ENCODE measurements around the gene ATP2C2. TPM values are rescaled to one million over a fixed set of nuclear protein-coding genes. Genes with fewer than 3 reads are reported as not detected.

ATP2C2 gene
- total RNA-seq, 1 donor from 2014 or later = not detected

DNA sequence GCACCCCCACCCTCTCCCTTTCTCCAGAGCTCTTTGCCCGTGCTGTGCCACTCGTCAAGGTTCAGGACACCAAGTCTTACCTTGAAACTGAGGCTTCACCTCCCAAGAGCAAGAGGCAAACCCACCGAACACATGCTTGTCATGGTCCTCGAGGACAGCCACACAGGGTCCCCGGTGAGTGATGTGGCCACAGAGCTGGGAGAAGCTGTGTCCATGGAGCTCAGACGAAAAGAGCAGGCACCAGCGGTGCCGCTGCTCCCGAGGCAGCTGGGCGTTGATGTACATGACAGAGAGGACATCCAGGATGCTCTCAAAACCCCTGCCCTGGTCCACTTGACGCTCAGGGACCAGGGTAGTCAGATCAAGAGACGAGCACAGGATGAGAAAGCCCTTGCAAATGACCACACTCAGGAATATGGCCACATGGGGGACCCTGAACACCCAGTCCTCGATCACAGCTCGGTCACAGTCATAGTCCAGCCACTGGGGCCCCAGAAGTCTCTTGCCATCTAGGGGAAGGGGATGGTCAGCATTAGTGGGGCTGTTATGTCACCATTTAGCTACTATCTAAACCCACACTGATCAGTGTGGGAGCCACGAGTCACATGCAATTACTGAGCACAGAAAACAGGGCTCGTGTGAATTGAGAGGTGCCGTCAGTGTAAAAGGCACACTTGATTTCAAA is 118.4 kb downstream of the ATP2C2 start:
- no peaks in the 10 kb centered on the region for H3K9me3 ChIP-seq (ENCODE audit: low read depth)
- no peak for DNase-seq (ENCODE audit: low spot score)
- peaks cover 4% of the 10 kb centered on the region for H3K36me3 ChIP-seq
- H3K27ac ChIP-seq = no peak overlapping the region
- no peaks in the 10 kb centered on the region for H3F3A ChIP-seq (ENCODE audit: low read depth)
- no peak overlapping the region for H3K4me3 Mint-ChIP-seq
- no peaks in the 10 kb centered on the region for H4K20me1 ChIP-seq (ENCODE audit: low read depth)
- no peak overlapping the region for H3K27ac Mint-ChIP-seq
- H3K27me3 ChIP-seq = no peaks in the 10 kb centered on the region
- no peaks in the 10 kb centered on the region for H3K79me2 ChIP-seq (ENCODE audit: low read depth)
- H3K36me3 Mint-ChIP-seq = peaks cover 19% of the 10 kb centered on the region
- no peak overlapping the region for H3K4me2 ChIP-seq
- H3K9ac ChIP-seq = no peak overlapping the region
- no peak overlapping the region for H2AFZ ChIP-seq (replicated peaks)
- H3K27me3 Mint-ChIP-seq (ENCODE audit: insufficient read depth, low read depth) = no peaks in the 10 kb centered on the region
- no peaks in the 10 kb centered on the region for H3K4me1 ChIP-seq
- no peak for TF ChIP-seq EZH2phosphoT487 (IDR thresholded peaks at IDR 0.05)
- TF ChIP-seq EZH2 (IDR thresholded peaks at IDR 0.05) = no peak
- TF ChIP-seq, protein P1, sequence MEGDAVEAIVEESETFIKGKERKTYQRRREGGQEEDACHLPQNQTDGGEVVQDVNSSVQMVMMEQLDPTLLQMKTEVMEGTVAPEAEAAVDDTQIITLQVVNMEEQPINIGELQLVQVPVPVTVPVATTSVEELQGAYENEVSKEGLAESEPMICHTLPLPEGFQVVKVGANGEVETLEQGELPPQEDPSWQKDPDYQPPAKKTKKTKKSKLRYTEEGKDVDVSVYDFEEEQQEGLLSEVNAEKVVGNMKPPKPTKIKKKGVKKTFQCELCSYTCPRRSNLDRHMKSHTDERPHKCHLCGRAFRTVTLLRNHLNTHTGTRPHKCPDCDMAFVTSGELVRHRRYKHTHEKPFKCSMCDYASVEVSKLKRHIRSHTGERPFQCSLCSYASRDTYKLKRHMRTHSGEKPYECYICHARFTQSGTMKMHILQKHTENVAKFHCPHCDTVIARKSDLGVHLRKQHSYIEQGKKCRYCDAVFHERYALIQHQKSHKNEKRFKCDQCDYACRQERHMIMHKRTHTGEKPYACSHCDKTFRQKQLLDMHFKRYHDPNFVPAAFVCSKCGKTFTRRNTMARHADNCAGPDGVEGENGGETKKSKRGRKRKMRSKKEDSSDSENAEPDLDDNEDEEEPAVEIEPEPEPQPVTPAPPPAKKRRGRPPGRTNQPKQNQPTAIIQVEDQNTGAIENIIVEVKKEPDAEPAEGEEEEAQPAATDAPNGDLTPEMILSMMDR (IDR thresholded peaks at IDR 0.05) = no peak
- H3K9me3 Mint-ChIP-seq = no peaks in the 10 kb centered on the region
- no peak overlapping the region for H3K4me3 ChIP-seq
- peaks cover 4% of the 10 kb centered on the region for H3K4me1 Mint-ChIP-seq

DNA sequence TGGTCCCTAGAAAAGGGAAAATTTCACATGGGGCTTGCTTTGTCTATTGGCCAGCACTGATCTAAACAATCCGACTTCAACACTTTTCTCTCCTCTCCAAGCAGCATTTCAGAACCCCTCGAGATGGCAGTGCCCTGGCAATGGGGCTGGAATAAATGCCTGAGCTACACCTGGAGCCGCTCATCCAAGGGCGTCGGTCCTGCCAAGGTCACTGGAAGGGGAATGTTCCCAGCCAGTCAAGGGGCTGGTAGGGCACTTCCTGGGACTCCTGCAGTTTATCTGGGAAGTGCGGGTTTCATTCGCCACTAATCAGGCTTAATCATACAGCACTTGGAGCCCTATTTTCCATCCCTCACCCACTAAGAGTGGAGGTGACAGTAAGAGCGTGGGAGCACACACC is 119.0 kb downstream of the ATP2C2 start:
- H3K27ac ChIP-seq = no peak overlapping the region
- H3K27me3 Mint-ChIP-seq (ENCODE audit: insufficient read depth, low read depth) = no peaks in the 10 kb centered on the region
- H2AFZ ChIP-seq (replicated peaks) = no peak overlapping the region
- no peaks in the 10 kb centered on the region for H3K4me1 ChIP-seq
- H3K9me3 Mint-ChIP-seq = peaks cover 3% of the 10 kb centered on the region
- no peak overlapping the region for H3K27ac Mint-ChIP-seq
- no peak overlapping the region for H3K4me3 ChIP-seq
- no peak overlapping the region for H3K9ac ChIP-seq
- TF ChIP-seq EZH2 (IDR thresholded peaks at IDR 0.05) (no peak), EZH2phosphoT487 (IDR thresholded peaks at IDR 0.05) (no peak)
- H3F3A ChIP-seq (ENCODE audit: low read depth) = no peaks in the 10 kb centered on the region
- H3K36me3 Mint-ChIP-seq = peaks cover 23% of the 10 kb centered on the region
- peaks cover 4% of the 10 kb centered on the region for H3K4me1 Mint-ChIP-seq
- peaks cover 4% of the 10 kb centered on the region for H3K36me3 ChIP-seq
- DNase-seq (ENCODE audit: low spot score) = no peak
- H3K27me3 ChIP-seq = no peaks in the 10 kb centered on the region
- H3K4me3 Mint-ChIP-seq = no peak overlapping the region
- no peak overlapping the region for H3K4me2 ChIP-seq
- H3K79me2 ChIP-seq (ENCODE audit: low read depth) = no peaks in the 10 kb centered on the region
- no peaks in the 10 kb centered on the region for H3K9me3 ChIP-seq (ENCODE audit: low read depth)
- no peaks in the 10 kb centered on the region for H4K20me1 ChIP-seq (ENCODE audit: low read depth)

DNA sequence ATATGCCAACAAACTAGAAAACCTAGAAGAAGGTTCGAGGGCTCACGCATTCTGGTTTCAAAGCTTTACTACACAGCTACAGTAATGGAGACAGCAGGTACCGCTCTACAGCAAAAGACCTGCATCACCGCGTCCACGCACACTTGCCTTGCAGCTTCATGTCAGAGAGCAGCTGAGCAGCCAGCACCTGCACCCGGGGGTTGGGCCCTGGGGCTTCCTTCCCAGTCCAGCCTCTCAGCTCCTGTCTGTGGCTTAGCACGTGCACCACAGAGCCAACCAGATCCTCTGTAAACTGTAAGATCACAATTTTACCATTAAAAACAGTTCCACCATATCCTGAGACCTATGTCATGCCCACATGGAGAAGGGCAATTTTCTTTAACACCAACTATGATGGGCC is 120.8 kb downstream of the ATP2C2 start:
- no peaks in the 10 kb centered on the region for H4K20me1 ChIP-seq (ENCODE audit: low read depth)
- H3K79me2 ChIP-seq (ENCODE audit: low read depth) = no peaks in the 10 kb centered on the region
- H3K27ac Mint-ChIP-seq = no peak overlapping the region
- H3K4me2 ChIP-seq = no peak overlapping the region
- peaks cover 22% of the 10 kb centered on the region for H3K36me3 ChIP-seq
- H3K27me3 ChIP-seq = no peaks in the 10 kb centered on the region
- peaks cover 15% of the 10 kb centered on the region for H3K9me3 ChIP-seq (ENCODE audit: low read depth)
- H3K9me3 Mint-ChIP-seq = peaks cover 12% of the 10 kb centered on the region
- H2AFZ ChIP-seq (replicated peaks) = no peak overlapping the region
- no peak overlapping the region for H3K27ac ChIP-seq
- no peak overlapping the region for H3K9ac ChIP-seq
- no peak for DNase-seq (ENCODE audit: low spot score)
- peaks cover 38% of the 10 kb centered on the region for H3K36me3 Mint-ChIP-seq
- no peaks in the 10 kb centered on the region for H3K4me1 ChIP-seq
- TF ChIP-seq EZH2phosphoT487 (IDR thresholded peaks at IDR 0.05) (no peak), EZH2 (IDR thresholded peaks at IDR 0.05) (no peak)
- TF ChIP-seq, protein P1 (IDR thresholded peaks at IDR 0.05) = no peak
- H3K27me3 Mint-ChIP-seq (ENCODE audit: insufficient read depth, low read depth) = no peaks in the 10 kb centered on the region
- H3K4me3 ChIP-seq = no peak overlapping the region
- H3F3A ChIP-seq (ENCODE audit: low read depth) = no peaks in the 10 kb centered on the region
- H3K4me3 Mint-ChIP-seq = no peak overlapping the region
- peaks cover 4% of the 10 kb centered on the region for H3K4me1 Mint-ChIP-seq

DNA sequence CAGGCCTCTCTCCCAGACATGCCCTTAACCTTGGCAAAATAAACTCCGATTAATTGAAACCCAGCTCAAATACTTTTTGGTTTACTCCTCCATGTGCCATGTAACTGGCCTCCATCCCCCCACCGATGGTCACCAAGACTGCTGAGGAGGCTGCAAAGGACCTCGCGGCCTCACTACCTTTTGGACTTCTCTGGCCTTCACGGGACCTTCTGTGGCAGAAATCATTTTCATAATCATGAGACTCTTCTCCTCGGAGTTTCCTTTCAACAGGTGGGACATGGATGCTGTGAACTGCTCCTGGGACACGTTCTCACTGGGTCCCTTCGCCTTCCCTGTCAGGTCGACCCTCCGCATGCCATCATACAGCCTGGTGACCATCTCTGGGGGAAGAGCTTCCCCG is 127.2 kb downstream of the ATP2C2 start:
- Mint-ChIP-seq H3K4me1 (no peaks in the 10 kb centered on the region), H3K4me3 (no peak overlapping the region), H3K36me3 (peaks cover 60% of the 10 kb centered on the region), H3K9me3 (peaks cover 23% of the 10 kb centered on the region), H3K27ac (no peak overlapping the region), H3K27me3 (ENCODE audit: insufficient read depth, low read depth) (peaks cover 5% of the 10 kb centered on the region)
- TF ChIP-seq, protein P1 (IDR thresholded peaks at IDR 0.05) = no peak
- no peak for TF ChIP-seq EZH2phosphoT487 (IDR thresholded peaks at IDR 0.05)
- TF ChIP-seq EZH2 (IDR thresholded peaks at IDR 0.05) = no peak
- Histone ChIP-seq H3K4me1 (no peaks in the 10 kb centered on the region), H3K9me3 (ENCODE audit: low read depth) (peaks cover 15% of the 10 kb centered on the region), H3K9ac (no peak overlapping the region), H3K27ac (no peak overlapping the region), H2AFZ (replicated peaks) (no peak overlapping the region), H3K4me2 (no peak overlapping the region), H3F3A (ENCODE audit: low read depth) (no peaks in the 10 kb centered on the region), H3K36me3 (peaks cover 24% of the 10 kb centered on the region), H3K79me2 (ENCODE audit: low read depth) (no peaks in the 10 kb centered on the region), H3K27me3 (no peaks in the 10 kb centered on the region), H4K20me1 (ENCODE audit: low read depth) (no peaks in the 10 kb centered on the region), H3K4me3 (no peak overlapping the region)
- no peak for DNase-seq (ENCODE audit: low spot score)

All from neural progenitor cell (in vitro differentiated cells).